Glomerular endothelial cell (primary cell): ENCODE data around the gene GPR161. TPM values are rescaled to one million over a fixed set of nuclear protein-coding genes. Genes with fewer than 3 reads are reported as not detected.

Experiments
- DNase-seq: peaks from one replicate; pipeline ENCODE4 v3.0.0-alpha.2; 2011; ENCODE audit warnings: low read depth, low spot score; ENCODE audit errors: extremely low read depth
- total RNA-seq: library from RNA; depleted of rRNA; stranded (reverse); fragments of >200 nt; gene quantifications from 2 replicates; pipeline ENCODE4 v1.2.3, GENCODE V29; 2015

The GPR161 gene
- total RNA-seq, 1 donor from 2014 or later, result 24.2 TPM

DNA sequence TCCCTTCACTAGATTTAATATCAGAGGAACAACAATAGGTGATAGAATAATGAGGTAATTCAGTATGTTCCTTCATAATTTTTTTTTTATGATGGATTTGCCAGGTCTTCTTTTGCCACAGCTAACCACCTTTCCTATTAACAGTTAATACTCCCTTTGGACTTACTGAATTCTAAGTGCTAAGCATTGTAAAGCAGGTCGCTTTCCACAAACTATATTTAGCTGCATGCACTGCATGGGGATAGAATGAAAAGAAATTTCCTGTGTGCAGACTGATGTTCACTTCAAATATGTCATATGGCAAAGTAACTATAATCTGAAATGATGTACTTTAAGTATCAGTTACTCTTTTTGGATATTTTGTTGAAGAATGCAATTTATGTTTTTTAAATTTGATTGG is 85.8 kb downstream of the GPR161 start:
- DNase-seq, result no peak

DNA sequence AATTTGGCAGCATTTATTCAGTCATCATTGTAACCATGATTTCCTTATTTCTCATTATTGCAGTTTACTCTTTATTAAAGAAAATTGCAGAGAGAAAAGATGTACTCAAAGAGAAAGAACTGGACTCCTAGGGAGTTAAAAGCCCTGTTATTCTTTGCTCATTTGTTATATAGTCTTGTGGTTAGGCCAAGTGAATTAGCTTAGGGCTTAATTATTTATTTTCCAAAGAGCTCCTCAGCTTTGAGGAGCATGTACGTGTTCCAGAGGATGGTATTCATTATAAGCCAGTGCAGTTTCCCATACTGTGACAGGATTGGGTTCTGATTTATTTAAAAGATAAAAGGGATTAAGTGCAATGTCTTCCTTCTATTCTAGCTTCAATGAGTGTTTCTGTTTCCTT is 86.4 kb downstream of the GPR161 start:
- no peak for DNase-seq

GRCh38 chr1:168045311-168045710 is 91.4 kb downstream of the GPR161 start:
- no peak for DNase-seq

DNA sequence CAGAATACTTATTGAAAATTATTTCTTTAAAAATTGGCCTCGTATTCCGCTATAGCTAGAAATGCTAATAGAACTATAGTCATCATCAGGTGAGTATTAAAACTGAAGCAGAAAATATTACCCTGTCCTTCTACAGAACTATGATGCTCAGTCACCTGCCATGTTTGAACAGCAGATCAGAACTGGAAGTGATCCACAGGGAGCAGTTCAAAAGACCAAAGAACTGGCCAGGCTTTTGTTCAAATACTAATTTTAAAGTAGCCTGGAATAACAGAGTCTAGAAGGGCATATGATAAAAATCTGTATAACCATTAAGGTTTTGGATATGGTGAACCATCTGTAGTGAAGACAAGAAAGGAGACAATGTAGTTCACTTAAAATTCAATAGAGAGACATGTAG is 94.4 kb downstream of the GPR161 start:
- no peak for DNase-seq

- no peak for DNase-seq
Observed at GRCh38 chr1:168035345-168035744, 101.4 kb downstream of the GPR161 start.

DNA sequence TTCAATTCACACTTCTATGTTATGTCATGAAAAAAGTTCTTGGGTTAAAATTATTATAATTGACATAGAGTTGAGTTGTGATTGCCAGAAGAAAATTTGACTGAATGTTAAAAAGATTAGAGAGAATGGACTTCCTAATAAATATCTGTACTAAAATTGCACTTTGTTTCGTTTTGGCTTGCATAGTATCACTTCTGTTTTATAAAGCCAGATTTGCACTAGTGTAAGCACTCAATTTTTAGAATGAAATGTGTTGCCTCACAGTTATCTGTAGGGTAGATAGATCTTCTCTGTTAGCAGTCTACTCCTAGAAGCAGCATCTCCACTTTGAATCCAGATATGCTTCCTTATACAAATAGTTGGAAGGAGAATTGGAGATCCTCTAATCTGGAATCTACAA is 104.7 kb downstream of the GPR161 start:
- no peak for DNase-seq

- DNase-seq, result no peak
Observed at GRCh38 chr1:168031627-168032026, 105.1 kb downstream of the GPR161 start.

DNA sequence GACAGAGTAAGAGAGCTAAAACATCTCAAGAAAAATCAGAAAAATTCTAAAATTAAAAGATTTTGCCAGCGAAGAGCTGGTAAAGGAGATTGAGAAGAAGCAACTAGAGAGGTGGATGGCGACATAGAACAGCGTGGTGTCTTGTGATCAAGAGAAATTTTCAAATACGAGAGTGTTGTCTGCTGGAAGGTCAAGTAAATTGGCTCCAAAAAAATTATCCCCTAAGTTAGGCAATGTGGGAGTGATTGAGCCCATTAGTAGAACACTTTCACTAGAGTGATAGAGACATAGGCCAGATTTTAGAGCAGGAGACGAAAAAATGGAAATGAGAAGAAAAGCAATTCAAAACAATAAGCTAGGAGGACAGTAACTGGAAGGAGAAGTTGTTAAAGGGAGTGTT is 105.5 kb downstream of the GPR161 start:
- DNase-seq, result no peak

Other genes with a start within 250 kb of the GPR161 start
- gene ADCY10, start 222.8 kb downstream of the GPR161 start, total RNA-seq, result 0.06 TPM in 1 of 2 replicates, not detected in the other
- gene DCAF6, start 200.2 kb downstream of the GPR161 start, total RNA-seq, result 45.2 and 46.3 TPM in 2 replicates
- 21.6 and 29.5 TPM in 2 replicates for gene MPC2, start 199.9 kb downstream of the GPR161 start, total RNA-seq
- 32.0 and 34.1 TPM in 2 replicates for gene TIPRL, start 42.0 kb upstream of the GPR161 start, total RNA-seq
- 42.9 and 52.1 TPM in 2 replicates for gene SFT2D2, start 89.1 kb upstream of the GPR161 start, total RNA-seq
- 1.1 and 1.2 TPM in 2 replicates for gene TBX19, start 143.9 kb upstream of the GPR161 start, total RNA-seq